GM12891 (cell line): ENCODE data around the gene PTPRN2.

Experiments
- POLR2A ChIP-seq: IDR thresholded peaks from 2 replicates; pipeline ENCODE4 v1.6.1; 2011; ENCODE audit warnings: low read depth, low read length, control low read depth
- SPI1 ChIP-seq: IDR thresholded peaks from 2 replicates; pipeline ENCODE4 v1.6.1; 2011; ENCODE audit warnings: low read depth, low read length, control low read depth

GRCh38 chr7:158614700-158615099 lies 27.1 kb upstream of the PTPRN2 start:
- TF ChIP-seq POLR2A (no peak), SPI1 (no peak)
